H1 (cell line): ENCODE results near the gene CDKN2AIP. TPM values are rescaled to one million over a fixed set of nuclear protein-coding genes. Genes with fewer than 3 reads are reported as not detected.

Experiments used
- KDM1A ChIP-seq: fragments of 200-600, 300-600 bp; sonication (generic); IDR thresholded peaks from 2 replicates; pipeline ENCODE4 v1.7.1; 2016; ENCODE audit warnings: mild to moderate bottlenecking, low read length, borderline replicate concordance
- polyA plus RNA-seq, 7 experiments: library from polyadenylated mRNA; depleted of rRNA in 3 of 7; stranded (reverse) in 5 of 7; unstranded in 2 of 7; fragments of >200 nt in 5 of 7; fragments of 200-250 nt in 2 of 7; gene quantifications; 1 replicate in 5 of 7; 2 replicates in 1 of 7; 4 replicates in 1 of 7; pipeline versions ENCODE4 v1.2.1 to v1.2.3, GENCODE V29; 2011 to 2013; ENCODE audit warnings: missing spikeins in 2 of 7, mixed read lengths in 2 of 7
- total RNA-seq: library from RNA; stranded (reverse); fragmentation: NEBNext Ultra II Directional; extraction: Animal tissue kit (Norgen Biotek cat#: 25700); gene quantifications from 2 replicates; pipeline ENCODE4 v1.2.1, GENCODE V29; 2021

CDKN2AIP gene
- total and polyA plus RNA-seq, 2 of the 8 experiments (the other 6 are each of a cell fraction or from before 2014, with no cell fraction given), result 6.0 to 14.0 TPM

- no peak for TF ChIP-seq KDM1A
- TF ChIP-seq, all 59 proteins: peak for 0
Observed at GRCh38 chr4:183429489-183429888, 14.9 kb upstream of the CDKN2AIP start (continued).
